CD4-positive, alpha-beta T cell treated with Interleukin-6 at 100 ng/mL for 8 hours (primary cell): Measurements from ENCODE around the gene SPSB4.

Source experiments
- DNase-seq: peaks from one replicate; pipeline ENCODE4 v3.0.0-alpha.2; 2020; ENCODE audit warnings: mixed read lengths, low spot score

The SPSB4 gene

DNA sequence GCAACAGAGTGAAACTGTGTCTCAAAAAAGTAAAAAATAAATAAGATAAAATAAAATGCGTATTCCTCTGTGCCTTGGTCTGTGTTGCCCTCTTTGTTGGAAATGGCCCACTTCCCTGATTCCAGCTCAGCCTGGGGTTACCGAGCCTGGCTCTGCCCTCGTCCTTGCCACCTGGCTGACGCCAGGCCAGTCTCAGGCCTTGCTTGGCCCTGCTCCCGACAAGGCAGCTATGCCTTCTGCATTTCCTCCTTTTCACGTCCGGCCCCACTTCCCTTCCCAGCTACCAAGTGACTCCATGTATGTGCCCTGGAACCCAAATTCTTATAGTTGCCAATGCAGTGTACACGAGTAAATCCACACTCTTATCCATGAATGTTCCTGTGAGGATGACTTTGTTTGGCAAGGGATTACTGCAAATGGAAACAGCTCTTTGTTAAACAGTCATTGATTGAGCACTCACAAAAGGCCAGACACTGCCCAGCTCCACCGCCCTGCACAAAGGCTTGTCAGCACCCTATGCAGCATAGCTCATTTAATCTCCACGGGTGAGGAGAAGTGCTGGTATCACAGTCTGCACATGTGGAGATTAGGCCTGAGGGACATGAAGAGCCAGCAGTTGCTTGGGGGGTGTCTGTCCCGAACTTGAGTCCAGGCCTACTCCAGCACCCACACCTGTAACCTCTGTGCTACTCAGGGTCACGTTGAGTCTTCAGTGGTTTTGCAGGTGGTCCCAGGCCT lies 25.1 kb downstream of the SPSB4 start:
- no peak for DNase-seq

DNA sequence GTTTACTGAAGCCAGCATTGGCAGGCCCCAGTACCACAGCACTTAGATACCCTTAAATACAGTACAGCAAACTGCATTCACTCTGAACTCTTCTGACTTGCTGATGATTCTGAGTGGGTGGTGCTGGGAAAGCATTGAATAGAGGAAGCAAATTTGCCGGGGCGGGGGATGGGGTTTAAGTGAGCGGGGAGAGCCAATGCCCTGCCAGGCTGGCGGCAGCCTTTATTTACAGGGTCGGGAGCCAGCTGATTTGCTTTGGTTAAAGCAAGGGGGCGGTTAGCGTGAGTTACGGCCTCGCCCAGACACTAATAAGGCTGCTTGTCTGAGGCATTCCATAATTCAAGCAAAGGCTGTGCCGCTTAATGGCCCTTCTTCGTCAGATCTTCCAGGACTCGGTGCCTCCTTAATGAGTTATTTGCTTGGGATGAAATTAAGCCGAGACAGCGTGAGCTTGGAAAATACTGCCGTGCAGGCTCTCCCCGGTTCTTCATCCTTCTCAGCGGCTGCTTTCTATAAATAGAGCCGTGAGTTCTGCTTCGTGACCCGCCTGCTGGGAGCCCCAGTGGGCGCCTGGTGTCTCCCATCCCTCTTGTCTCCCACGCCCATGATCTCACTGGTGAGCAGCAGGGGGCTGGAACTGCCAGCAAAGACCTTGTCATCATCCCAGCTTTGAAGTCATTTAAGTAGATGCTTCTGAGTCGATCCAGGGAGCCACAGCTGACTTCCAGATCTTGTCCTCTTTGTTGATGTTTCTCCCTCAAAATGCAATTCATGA lies 25.8 kb downstream of the SPSB4 start:
- DNase-seq, result no peak

DNA sequence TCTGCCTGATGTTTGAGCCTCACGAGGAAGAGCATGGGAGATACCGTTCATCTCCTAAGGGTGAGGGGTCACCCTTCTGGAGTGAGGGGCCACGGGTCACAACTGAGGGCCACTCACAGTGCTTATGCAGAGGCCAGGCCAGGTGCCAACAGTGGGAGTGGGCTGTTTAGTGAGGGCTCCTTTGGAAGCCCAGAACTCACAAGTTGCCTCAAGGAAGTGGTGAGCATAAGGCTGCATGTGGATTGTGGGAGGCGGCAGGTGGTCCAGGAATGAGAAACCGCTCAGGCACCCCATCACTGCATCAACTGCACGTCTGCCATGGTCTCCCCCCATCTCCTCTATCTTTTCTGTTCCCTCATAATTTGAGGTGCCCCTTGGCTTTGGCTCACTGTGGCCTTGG lies 26.5 kb downstream of the SPSB4 start:
- DNase-seq, result no peak

DNA sequence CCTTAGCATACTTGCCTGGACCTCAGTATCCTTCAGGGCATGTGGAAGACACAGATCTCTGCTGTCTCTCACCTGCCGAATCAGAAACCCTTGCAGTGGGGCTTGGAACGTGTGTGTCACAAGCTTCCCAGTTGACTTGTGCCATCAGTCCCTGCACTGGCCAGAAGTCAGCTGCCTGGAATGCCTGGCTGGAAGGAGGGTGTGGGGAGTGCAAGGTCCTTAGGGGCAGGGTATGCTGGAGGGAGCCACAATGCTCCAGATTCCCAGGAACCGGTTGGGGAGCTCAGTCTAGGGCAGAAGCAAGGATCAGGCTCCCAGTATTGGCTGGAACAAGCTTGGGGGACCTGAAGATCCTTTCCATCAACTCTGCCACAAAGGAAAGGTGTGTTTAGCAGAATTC lies 27.1 kb downstream of the SPSB4 start:
- DNase-seq, result no peak

DNA sequence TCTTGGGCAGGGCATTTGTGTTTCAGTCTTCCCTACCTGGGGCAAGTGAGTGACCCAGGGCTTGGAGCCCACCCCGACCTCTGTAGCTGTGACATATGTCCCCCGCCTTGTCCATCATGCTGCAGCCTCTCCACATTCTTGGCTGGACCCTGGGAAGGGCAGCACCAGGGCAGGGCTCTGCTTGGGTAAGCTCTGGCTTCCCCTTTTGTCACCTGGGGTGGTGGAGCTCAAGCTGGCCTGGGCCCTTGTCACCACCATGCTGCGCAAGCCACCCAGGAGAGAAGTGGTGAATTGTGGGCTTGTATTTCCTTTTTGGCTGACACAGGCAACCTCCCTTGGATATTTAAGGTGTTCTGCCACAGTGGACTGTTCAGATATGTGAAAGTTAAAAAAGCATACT lies 29.3 kb downstream of the SPSB4 start:
- DNase-seq, result no peak

DNA sequence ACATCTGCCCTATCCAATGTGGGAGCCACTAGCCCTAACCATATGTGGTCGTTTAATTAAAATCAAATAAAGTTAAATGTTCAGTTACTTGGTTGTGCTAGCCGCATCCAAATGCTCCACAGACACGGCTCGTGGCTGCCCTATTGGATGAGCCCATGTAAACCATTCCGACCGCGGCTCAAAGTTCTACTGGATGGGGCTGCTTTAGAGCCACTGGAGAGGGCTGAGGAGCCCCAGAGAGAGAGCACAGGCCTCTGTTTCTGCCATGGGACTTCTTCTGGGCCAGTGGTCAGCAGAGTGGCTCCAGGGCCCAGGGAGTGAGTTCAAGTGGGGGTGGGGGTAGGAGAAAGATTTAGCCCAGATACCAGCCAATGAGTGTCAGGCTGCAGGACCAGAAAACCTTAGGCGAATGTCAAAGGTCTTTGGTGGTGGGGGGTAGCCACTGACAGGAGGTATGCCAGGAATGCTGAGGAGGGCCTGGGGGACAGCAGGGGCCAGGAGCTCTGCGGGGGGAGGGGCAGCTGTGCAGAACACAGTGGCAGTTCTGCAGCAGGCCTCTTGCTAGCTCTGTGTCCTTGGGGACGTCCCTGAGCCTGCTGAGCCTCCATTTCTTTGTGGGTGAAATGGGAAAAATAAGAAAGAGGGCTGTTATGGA lies 30.1 kb downstream of the SPSB4 start:
- DNase-seq, result no peak

DNA sequence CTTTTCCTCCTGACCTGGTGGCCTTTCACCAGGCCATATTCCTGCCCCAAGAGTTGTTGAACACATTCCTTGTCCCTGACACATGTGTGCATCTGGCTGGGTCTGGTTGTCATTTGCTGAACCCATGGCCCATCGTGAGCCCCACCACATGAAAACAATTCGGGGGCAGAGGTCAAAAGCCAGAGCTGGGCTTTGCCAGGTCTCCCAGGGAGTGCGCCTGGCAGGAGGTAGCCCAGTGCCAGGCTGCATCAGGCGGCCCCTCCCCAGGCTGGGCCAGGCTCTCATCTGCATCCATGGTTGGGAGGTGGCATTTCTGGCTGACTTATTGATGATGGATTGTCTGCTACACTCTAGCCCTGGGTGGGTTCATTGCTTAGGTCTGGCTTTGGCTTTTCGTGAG lies 30.9 kb downstream of the SPSB4 start:
- no peak for DNase-seq

DNA sequence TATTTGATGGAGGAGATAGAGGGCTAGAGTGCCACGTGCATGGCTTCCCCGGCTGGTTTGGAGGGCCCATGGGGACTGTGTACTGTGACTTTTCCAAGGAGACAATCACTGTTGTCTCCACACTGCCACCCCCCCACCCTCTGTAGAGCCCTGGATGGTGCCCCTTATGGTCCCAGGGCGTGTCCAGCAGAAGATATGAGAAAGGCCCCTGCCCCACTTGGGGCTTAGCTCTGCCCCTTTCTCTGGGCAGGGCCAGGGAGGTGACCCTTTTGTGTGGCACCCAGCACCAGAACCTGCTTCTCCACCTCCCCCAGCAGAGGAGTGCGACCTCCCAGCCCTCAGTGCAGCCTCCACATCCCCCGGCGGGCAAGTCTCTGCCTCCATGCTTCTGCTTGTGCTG lies 32.1 kb downstream of the SPSB4 start:
- no peak for DNase-seq

DNA sequence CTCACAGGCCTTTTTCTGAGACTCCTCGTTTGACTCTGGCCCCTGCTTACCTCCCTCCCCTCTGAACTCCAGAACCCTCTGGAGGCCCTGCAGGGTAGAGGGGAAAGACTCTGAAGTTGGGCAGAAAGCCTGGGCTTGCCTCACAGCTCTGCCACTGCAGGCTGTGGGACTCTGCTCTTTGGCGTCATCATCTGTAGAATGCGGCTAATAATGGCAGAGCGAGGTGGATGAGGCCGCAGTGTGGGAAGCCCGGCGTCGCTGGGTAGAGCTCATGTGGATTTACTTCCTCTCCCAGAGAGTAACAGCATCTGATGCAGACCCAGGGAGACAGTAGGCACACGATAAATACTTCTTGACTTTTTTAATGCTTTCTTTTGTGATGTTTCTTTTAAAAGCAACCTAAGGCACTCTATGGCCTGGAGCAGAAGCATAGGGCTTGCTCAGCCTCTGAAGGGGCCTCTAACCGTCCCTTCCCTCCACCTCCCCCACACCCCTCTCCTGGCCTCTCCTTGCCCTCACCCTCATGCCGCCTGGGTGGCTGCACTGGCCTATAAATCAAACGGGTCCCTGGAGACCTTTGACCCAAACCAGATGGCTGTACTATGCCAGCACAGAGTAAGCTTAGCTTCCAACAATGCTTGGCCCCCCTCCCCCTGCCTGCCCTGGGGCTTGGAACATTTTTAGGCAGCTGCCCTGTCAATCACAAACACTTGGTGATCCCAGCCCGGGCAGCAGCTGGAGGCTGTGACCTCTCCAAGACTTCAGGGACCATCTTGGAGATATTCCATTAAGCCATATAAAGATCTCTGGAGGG lies 32.9 kb downstream of the SPSB4 start:
- DNase-seq, result no peak

DNA sequence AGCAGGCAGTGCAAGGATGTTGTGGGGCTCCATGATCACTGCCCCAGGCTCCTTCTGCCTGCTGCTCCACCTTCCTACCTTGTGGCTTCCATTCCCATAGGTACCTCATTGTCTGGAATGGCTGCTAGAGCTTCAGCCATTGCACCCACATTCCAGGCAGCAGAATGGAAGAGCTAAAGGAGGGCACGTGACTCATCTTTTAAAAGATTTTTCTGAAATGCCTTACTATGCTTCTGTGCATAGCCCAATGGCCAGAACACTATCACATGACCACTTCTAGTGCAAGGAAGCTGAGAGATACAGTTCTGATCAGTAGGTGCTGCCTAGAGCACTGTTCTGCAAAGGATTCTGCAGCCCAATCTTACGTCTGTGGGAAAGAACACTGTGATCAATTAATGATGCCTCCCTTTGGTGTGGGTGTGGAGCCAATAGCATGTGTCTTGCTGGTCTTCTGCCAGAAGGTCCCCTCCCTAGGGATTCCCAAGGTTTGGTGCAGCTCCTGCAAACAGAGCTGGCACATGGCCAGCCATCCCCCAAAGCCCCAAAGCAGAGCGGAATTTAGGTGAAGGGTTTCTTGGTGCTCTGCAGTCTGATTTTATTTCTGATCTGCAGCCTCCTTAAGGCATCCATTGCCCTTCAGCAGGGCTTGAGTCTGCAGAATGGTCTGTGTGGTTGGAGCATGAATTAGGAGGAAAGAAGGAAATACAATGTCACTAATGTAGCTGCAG lies 34.4 kb downstream of the SPSB4 start:
- no peak for DNase-seq

DNA sequence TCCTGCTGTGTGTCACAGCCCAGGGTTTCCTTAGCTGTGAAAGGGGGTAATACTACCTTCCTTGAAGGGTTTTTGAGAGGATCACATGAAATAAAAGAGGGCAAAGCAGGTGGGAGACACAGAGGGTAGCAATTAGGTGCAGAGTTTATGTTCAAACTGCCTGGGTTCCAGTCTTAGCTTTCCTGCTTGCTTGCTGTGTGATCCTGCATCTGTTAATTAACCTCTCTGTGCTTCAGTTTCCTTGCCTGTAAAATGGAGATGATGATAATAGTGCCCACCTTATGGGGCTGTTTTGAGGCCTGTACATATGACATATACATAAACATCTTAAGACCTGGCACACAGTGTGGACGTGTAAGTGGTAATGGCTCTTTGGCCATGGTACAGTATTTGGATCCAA lies 35.0 kb downstream of the SPSB4 start:
- no peak for DNase-seq

DNA sequence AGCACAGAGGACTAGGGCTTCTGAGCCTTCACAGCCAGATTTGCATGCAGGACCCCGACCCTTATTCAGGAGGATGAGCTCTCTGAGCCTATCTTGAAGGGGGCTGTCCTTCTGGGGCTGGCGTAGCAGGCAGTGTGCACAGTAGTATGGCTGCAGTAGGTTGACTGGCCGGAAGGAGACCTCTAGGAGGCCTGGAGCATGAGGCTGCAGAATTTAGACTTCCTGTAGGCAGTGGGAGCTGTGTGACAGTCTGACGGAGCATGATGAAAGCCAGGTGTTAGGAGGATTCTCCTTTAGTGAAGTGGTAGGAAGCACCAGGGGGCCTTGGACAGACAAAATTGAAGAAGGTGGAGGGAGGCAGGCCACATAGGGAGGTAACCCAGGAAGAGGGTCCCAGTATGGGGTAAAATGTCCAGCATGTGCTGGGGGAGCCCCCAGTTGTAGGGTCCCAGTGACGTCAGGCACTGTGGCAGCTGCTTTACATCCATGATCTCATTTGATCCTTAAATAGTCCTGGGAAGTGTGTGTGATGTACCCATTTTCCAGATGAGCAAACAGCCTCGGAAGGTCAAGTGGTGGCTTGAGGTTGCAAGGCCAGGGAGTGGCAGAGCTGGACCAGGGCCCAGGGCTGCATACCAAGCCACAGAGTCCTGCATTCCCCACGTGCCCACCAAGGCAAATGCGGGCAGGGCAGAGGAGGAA lies 36.1 kb downstream of the SPSB4 start:
- no peak for DNase-seq

DNA sequence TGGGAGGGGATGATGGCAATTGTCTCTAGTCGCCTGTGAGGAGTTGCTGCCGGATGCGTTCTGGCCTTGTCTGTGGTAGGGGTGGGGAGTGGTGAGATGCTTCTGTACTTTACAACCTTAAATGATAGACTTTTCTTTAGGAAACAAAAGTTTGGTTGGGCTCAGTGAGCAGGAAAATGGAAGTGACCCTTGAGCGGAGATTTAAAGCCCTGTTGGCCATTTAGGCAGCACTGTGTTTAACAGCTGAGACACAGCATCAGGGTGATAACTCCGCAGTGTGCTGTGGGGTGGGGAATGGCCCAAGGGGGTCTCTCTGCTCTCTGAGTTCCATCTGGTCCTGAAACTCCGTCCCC lies 36.6 kb downstream of the SPSB4 start:
- no peak for DNase-seq

DNA sequence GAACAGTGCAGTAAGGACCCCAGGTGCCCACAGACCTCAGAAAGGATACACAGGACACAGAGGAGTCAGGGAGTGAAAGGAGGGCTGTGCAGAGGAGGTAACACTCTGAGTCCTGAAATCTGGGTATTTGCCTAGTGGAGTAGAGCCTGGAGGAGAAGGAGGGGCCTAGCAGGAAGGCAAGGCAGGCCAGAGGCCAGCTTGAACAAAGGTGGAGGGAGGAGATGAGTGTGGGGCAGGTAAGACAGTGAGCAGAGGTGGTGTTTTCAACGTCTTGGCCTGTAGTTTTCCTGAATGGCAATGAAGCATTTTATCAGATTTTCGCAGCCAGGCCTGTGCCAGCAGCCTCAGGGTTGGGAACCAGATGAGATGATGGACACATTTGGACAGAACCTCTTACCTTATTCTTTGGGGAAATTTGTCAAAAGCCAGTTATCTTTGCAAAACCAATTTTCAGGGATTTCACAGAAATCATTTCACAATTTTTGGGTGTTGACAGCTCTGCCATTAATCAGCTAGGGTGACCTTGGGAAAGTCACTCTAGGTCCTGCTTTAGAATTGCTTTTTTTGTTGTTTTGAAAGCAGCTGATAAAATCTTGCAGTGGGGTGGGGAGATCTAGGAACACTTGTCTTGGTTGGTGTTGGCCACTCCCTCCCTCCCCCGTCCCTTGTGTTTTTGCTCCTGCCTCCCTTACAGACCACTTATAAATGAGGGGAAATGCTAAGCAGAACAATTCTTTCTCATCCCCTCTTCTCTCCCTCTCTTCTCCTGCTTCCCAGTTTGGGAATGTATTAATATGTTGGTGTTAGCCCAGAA lies 38.4 kb downstream of the SPSB4 start:
- no peak for DNase-seq

DNA sequence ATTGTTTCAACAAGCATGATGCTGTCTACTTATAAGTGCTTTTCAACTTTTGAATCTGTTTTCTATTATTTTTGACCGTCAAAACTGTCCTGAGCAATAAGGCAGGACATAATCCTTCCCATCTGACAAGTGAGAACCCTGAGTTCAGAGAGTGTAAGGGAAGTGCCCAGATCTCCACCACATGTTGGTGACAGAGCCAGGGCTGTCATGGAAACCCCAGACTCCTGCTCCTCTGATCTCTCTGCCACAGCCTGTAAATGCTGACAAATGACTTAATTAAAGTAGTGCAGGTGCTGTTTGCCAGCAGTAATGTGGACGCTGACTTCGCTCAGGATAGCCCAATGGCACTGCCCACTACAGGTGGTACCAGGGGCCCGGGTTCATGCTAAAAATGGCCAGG lies 40.3 kb downstream of the SPSB4 start:
- DNase-seq, result no peak

DNA sequence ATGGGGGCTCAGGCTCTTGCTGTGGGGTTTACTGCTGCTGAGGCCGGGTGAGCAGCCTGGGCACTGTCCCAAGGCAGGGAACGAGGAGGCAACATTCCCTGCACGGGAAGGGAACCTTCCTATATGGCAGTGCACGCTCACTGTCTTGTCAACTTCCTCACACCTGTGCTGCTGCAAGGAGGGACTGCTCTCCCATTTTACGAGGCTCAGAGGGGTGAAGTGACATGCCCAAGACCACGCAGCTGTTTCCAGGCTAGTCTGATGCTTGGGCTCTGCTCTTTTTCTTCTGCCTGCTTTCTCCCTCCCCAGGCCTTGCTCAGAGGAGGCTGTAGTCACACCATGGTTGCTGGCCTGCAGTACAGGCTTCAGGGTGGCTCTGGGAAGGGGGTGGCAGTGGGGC lies 41.5 kb downstream of the SPSB4 start:
- no peak for DNase-seq

DNA sequence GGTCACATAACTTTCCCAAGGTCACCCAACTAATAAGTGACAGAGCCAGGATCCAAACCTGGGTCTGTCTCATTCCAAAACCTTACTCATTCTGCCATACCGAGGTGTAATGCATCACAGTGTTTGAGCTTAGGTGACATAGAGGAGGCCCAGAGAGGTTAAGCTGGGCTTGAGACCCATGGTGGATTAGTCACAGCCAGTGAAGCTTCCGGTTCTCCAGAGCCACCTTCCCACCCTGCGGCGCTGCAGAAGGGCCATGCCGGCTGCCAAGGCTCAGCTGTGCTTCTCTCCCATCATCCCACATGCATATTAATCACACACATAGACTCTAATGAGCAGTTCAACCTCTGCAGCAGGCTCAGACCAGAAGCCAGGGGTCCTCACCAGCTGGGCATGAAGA lies 42.2 kb downstream of the SPSB4 start:
- DNase-seq, result no peak

DNA sequence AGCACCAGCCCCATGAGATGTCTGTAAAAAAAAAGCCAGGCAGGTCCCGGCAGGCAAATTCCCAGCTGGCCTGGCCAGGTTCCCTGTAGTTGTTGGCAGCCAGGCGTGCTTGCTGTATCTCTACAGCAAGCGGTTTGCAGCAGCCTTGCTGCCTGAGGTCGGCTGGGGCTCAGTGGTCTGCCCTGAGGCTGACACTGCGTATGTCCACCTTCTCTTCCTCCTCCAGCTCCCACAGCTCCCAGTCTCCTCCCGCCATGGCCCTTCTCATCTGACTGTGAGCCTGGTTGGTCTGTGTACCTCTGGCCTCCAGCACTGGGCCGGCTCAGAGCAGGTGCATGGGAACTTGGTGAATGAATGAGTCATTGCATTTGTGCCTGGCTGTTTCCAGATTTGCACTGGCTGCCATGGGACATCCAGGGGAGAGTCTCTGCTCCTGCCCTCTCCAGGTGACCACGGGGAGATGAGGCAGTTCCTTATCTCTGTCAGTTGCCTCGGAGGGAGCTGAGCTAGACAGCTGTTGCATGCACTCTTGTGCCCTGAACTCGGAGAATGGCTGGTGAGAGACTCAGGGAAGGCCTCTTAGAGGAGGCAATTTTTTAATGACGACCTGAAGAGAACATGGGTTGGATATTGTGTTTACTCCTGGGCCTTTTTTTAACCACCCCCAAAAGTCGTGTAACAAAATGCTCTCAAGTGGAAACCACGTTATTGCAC lies 43.0 kb downstream of the SPSB4 start:
- no peak for DNase-seq

DNA sequence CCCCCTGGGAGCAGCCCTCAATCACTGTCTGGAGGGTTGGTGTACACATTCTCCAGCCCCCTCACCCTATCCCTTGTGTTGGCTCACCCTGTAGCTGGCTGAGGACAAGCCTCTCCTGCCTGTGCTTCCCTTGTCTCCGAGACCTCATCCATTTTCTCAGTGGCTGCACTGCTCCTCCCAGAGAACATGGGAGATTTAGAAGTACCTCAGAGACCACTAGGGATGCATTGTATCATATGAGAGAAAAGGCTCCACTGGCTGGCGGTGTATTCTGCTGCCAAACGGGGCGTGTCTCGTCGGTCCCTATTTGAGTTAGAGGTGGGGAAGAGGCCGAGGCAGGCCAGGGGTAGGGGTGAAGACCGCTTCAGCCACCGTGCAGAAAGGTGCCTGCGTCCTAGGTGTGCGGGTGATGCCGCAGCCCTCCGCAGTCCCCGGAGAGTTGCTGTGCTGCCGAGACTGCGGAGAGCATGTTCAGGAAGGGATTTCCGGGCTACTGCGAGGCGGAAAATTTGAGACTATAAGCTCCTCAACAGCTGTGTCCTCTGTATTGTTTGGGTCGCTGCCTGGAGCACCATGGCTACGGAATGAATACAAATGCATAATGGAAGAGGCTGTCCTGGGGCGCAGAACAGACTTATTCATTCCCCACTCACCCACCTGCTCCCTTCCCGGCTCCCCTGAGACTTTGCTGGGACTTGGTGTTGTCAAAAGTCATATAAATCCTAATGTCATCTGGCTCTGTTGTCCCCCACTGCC lies 43.8 kb downstream of the SPSB4 start:
- no peak for DNase-seq
